ENCODE data around the gene SYPL1.

Gene SYPL1

GRCh38 chr7:106134241-106134640 is 22.1 kb upstream of the SYPL1 start:
- H3K27me3 ChIP-seq (ENCODE audit: insufficient read depth, low read depth, severe bottlenecking), result no peaks in the 10 kb centered on the region
- H3K27ac ChIP-seq, result no peak overlapping the region
- no peak for DNase-seq
- no peak overlapping the region for H3K4me3 ChIP-seq (ENCODE audit: low read depth, low read length)
- no peak for TF ChIP-seq CTCF (IDR thresholded peaks at IDR 0.05; ENCODE audit: low read depth, low read length)
- no peaks in the 10 kb centered on the region for H3K36me3 ChIP-seq
- H3K9me3 ChIP-seq (ENCODE audit: severe bottlenecking), result no peaks in the 10 kb centered on the region

GRCh38 chr7:106129291-106129690 is 17.2 kb upstream of the SYPL1 start:
- Histone ChIP-seq H3K27me3 (ENCODE audit: insufficient read depth, low read depth, severe bottlenecking) (no peaks in the 10 kb centered on the region), H3K9me3 (ENCODE audit: severe bottlenecking) (no peaks in the 10 kb centered on the region), H3K36me3 (no peaks in the 10 kb centered on the region), H3K4me3 (ENCODE audit: low read depth, low read length) (no peak overlapping the region), H3K27ac (no peak overlapping the region)
- no peak for TF ChIP-seq CTCF (IDR thresholded peaks at IDR 0.05; ENCODE audit: low read depth, low read length)
- DNase-seq, result no peak

- no peaks in the 10 kb centered on the region for H3K9me3 ChIP-seq (ENCODE audit: severe bottlenecking)
Observed at GRCh38 chr7:106128836-106129235, 16.7 kb upstream of the SYPL1 start.

GRCh38 chr7:106127984-106128780 is 16.1 kb upstream of the SYPL1 start:
- no peak overlapping the region for H3K27ac ChIP-seq
- H3K9me3 ChIP-seq (ENCODE audit: severe bottlenecking), result no peaks in the 10 kb centered on the region
- H3K4me3 ChIP-seq (ENCODE audit: low read depth, low read length), result no peak overlapping the region
- H3K36me3 ChIP-seq, result no peaks in the 10 kb centered on the region
- no peak for TF ChIP-seq CTCF (IDR thresholded peaks at IDR 0.05; ENCODE audit: low read depth, low read length)
- H3K27me3 ChIP-seq (ENCODE audit: insufficient read depth, low read depth, severe bottlenecking), result no peaks in the 10 kb centered on the region
- DNase-seq, result no peak

More at GRCh38 chr7:106128836-106129235, 16.7 kb upstream of the SYPL1 start:
- H3K27ac ChIP-seq, result no peak overlapping the region
- no peak overlapping the region for H3K4me3 ChIP-seq (ENCODE audit: low read depth, low read length)
- DNase-seq, result no peak
- no peaks in the 10 kb centered on the region for H3K36me3 ChIP-seq
- no peak for TF ChIP-seq CTCF (IDR thresholded peaks at IDR 0.05; ENCODE audit: low read depth, low read length)
- no peaks in the 10 kb centered on the region for H3K27me3 ChIP-seq (ENCODE audit: insufficient read depth, low read depth, severe bottlenecking)

- DNase-seq, result no peak
- Histone ChIP-seq H3K9me3 (ENCODE audit: severe bottlenecking) (no peaks in the 10 kb centered on the region), H3K27ac (no peak overlapping the region), H3K4me3 (ENCODE audit: low read depth, low read length) (no peak overlapping the region), H3K27me3 (ENCODE audit: insufficient read depth, low read depth, severe bottlenecking) (no peaks in the 10 kb centered on the region), H3K36me3 (no peaks in the 10 kb centered on the region)
- no peak for TF ChIP-seq CTCF (IDR thresholded peaks at IDR 0.05; ENCODE audit: low read depth, low read length)
Observed at GRCh38 chr7:106126170-106126938, 14.2 kb upstream of the SYPL1 start.

Measured in WERI-Rb-1 (cell line).